Measurements from ENCODE around the gene C5orf22.

C5orf22 gene

GRCh38 chr5:31531888-31532547 lies at the start of gene C5orf22, which contains the start of gene DROSHA (continued):
- TF ChIP-seq ZNF292 (tag by site-specific recombination; IDR thresholded peaks at IDR 0.05; ENCODE audit: borderline replicate concordance, low read depth) = no peak
- TF ChIP-seq ZNF10 (tag by site-specific recombination; IDR thresholded peaks at IDR 0.05) = peak; percentile 94
- no peak for TF ChIP-seq ZNF184 (tag by site-specific recombination; IDR thresholded peaks at IDR 0.05)
- TF ChIP-seq ZBTB20 (tag by site-specific recombination; IDR thresholded peaks at IDR 0.05) = peak; percentile 78; the same call in 1 of the 2 replicates
- no peak for TF ChIP-seq ZFP41 (tag by site-specific recombination; IDR thresholded peaks at IDR 0.05; ENCODE audit: borderline replicate concordance)
- TF ChIP-seq, protein P1, sequence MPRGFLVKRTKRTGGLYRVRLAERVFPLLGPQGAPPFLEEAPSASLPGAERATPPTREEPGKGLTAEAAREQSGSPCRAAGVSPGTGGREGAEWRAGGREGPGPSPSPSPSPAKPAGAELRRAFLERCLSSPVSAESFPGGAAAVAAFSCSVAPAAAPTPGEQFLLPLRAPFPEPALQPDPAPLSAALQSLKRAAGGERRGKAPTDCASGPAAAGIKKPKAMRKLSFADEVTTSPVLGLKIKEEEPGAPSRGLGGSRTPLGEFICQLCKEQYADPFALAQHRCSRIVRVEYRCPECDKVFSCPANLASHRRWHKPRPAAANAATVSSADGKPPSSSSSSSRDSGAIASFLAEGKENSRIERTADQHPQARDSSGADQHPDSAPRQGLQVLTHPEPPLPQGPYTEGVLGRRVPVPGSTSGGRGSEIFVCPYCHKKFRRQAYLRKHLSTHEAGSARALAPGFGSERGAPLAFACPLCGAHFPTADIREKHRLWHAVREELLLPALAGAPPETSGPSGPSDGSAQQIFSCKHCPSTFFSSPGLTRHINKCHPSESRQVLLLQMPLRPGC (tag by site-specific recombination; IDR thresholded peaks at IDR 0.05) = no peak
- TF ChIP-seq ZNF37A (tag by site-specific recombination; IDR thresholded peaks at IDR 0.05) = no peak
- TF ChIP-seq ZNF138 (tag by site-specific recombination; IDR thresholded peaks at IDR 0.05; ENCODE audit: borderline replicate concordance) = no peak
- TF ChIP-seq, protein P2, sequence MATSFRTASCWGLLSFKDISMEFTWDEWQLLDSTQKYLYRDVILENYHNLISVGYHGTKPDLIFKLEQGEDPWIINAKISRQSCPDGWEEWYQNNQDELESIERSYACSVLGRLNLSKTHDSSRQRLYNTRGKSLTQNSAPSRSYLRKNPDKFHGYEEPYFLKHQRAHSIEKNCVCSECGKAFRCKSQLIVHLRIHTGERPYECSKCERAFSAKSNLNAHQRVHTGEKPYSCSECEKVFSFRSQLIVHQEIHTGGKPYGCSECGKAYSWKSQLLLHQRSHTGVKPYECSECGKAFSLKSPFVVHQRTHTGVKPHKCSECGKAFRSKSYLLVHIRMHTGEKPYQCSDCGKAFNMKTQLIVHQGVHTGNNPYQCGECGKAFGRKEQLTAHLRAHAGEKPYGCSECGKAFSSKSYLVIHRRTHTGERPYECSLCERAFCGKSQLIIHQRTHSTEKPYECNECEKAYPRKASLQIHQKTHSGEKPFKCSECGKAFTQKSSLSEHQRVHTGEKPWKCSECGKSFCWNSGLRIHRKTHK (tag by site-specific recombination; IDR thresholded peaks at IDR 0.05) = no peak
- TF ChIP-seq, protein P3, sequence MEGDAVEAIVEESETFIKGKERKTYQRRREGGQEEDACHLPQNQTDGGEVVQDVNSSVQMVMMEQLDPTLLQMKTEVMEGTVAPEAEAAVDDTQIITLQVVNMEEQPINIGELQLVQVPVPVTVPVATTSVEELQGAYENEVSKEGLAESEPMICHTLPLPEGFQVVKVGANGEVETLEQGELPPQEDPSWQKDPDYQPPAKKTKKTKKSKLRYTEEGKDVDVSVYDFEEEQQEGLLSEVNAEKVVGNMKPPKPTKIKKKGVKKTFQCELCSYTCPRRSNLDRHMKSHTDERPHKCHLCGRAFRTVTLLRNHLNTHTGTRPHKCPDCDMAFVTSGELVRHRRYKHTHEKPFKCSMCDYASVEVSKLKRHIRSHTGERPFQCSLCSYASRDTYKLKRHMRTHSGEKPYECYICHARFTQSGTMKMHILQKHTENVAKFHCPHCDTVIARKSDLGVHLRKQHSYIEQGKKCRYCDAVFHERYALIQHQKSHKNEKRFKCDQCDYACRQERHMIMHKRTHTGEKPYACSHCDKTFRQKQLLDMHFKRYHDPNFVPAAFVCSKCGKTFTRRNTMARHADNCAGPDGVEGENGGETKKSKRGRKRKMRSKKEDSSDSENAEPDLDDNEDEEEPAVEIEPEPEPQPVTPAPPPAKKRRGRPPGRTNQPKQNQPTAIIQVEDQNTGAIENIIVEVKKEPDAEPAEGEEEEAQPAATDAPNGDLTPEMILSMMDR (tag by site-specific recombination; IDR thresholded peaks at IDR 0.05) = peak; percentile 93
- TF ChIP-seq, protein P4, sequence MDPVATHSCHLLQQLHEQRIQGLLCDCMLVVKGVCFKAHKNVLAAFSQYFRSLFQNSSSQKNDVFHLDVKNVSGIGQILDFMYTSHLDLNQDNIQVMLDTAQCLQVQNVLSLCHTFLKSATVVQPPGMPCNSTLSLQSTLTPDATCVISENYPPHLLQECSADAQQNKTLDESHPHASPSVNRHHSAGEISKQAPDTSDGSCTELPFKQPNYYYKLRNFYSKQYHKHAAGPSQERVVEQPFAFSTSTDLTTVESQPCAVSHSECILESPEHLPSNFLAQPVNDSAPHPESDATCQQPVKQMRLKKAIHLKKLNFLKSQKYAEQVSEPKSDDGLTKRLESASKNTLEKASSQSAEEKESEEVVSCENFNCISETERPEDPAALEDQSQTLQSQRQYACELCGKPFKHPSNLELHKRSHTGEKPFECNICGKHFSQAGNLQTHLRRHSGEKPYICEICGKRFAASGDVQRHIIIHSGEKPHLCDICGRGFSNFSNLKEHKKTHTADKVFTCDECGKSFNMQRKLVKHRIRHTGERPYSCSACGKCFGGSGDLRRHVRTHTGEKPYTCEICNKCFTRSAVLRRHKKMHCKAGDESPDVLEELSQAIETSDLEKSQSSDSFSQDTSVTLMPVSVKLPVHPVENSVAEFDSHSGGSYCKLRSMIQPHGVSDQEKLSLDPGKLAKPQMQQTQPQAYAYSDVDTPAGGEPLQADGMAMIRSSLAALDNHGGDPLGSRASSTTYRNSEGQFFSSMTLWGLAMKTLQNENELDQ (tag by site-specific recombination; IDR thresholded peaks at IDR 0.05; ENCODE audit: low read depth) = no peak
- TF ChIP-seq, protein P5, sequence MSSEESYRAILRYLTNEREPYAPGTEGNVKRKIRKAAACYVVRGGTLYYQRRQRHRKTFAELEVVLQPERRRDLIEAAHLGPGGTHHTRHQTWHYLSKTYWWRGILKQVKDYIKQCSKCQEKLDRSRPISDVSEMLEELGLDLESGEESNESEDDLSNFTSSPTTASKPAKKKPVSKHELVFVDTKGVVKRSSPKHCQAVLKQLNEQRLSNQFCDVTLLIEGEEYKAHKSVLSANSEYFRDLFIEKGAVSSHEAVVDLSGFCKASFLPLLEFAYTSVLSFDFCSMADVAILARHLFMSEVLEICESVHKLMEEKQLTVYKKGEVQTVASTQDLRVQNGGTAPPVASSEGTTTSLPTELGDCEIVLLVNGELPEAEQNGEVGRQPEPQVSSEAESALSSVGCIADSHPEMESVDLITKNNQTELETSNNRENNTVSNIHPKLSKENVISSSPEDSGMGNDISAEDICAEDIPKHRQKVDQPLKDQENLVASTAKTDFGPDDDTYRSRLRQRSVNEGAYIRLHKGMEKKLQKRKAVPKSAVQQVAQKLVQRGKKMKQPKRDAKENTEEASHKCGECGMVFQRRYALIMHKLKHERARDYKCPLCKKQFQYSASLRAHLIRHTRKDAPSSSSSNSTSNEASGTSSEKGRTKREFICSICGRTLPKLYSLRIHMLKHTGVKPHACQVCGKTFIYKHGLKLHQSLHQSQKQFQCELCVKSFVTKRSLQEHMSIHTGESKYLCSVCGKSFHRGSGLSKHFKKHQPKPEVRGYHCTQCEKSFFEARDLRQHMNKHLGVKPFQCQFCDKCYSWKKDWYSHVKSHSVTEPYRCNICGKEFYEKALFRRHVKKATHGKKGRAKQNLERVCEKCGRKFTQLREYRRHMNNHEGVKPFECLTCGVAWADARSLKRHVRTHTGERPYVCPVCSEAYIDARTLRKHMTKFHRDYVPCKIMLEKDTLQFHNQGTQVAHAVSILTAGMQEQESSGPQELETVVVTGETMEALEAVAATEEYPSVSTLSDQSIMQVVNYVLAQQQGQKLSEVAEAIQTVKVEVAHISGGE (tag by site-specific recombination; conservative IDR thresholded peaks at IDR 0.05; ENCODE audit: low read depth) = peak; percentile 92
- TF ChIP-seq SP2 (tag by site-specific recombination; IDR thresholded peaks at IDR 0.05) = peak; percentile 100
- no peak for TF ChIP-seq BCL11B (tag by site-specific recombination; IDR thresholded peaks at IDR 0.05; ENCODE audit: low read depth)
- TF ChIP-seq, protein P6, sequence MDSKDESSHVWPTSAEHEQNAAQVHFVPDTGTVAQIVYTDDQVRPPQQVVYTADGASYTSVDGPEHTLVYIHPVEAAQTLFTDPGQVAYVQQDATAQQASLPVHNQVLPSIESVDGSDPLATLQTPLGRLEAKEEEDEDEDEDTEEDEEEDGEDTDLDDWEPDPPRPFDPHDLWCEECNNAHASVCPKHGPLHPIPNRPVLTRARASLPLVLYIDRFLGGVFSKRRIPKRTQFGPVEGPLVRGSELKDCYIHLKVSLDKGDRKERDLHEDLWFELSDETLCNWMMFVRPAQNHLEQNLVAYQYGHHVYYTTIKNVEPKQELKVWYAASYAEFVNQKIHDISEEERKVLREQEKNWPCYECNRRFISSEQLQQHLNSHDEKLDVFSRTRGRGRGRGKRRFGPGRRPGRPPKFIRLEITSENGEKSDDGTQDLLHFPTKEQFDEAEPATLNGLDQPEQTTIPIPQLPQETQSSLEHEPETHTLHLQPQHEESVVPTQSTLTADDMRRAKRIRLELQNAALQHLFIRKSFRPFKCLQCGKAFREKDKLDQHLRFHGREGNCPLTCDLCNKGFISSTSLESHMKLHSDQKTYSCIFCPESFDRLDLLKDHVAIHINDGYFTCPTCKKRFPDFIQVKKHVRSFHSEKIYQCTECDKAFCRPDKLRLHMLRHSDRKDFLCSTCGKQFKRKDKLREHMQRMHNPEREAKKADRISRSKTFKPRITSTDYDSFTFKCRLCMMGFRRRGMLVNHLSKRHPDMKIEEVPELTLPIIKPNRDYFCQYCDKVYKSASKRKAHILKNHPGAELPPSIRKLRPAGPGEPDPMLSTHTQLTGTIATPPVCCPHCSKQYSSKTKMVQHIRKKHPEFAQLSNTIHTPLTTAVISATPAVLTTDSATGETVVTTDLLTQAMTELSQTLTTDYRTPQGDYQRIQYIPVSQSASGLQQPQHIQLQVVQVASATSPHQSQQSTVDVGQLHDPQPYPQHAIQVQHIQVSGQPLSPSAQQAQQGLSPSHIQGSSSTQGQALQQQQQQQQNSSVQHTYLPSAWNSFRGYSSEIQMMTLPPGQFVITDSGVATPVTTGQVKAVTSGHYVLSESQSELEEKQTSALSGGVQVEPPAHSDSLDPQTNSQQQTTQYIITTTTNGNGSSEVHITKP (tag by site-specific recombination; IDR thresholded peaks at IDR 0.05) = peak; percentile 86
- no peak for TF ChIP-seq KLF1 (tag by site-specific recombination; IDR thresholded peaks at IDR 0.05)
- peak; percentile 81 for TF ChIP-seq GLIS2 (tag by site-specific recombination; IDR thresholded peaks at IDR 0.05)
- TF ChIP-seq ZNF514 (tag by site-specific recombination; IDR thresholded peaks at IDR 0.05) = no peak
- no peak for TF ChIP-seq ZNF530 (tag by site-specific recombination; IDR thresholded peaks at IDR 0.05; ENCODE audit: low read depth)
- no peak for TF ChIP-seq ZNF571 (tag by site-specific recombination; IDR thresholded peaks at IDR 0.05)
- no peak for TF ChIP-seq MYNN (tag by site-specific recombination; IDR thresholded peaks at IDR 0.05; ENCODE audit: borderline replicate concordance)
- TF ChIP-seq SP7 (tag by site-specific recombination; IDR thresholded peaks at IDR 0.05) = 0 out of 2 replicates have a peak, but pooled peaks have one; percentile 43
- no peak for TF ChIP-seq GLI4 (tag by site-specific recombination; IDR thresholded peaks at IDR 0.05)
- 0 out of 2 replicates have a peak, but pooled peaks have one; percentile 18 for TF ChIP-seq ZNF843 (tag by site-specific recombination; IDR thresholded peaks at IDR 0.05)
- TF ChIP-seq KLF7 (tag by site-specific recombination; IDR thresholded peaks at IDR 0.05; ENCODE audit: borderline replicate concordance) = no peak
- peak; percentile 48 for TF ChIP-seq ZEB2 (tag by site-specific recombination; IDR thresholded peaks at IDR 0.05)

All from HEK293 (cell line).